HFF-Myc (cell line): ENCODE data around the gene SORCS2.
A peak's percentile ranks its signal among the peaks of the same experiment; 100 is the strongest.

Experiments
- DNase-seq: peaks from one replicate; pipeline ENCODE4 v3.0.0-alpha.2; 2011; ENCODE audit warnings: low read depth; ENCODE audit errors: extremely low read depth
- H3K4me3 ChIP-seq: replicated peaks from 2 replicates; pipeline ENCODE4 v1.5.1; 2011; ENCODE audit warnings: low read depth, mild to moderate bottlenecking, control low read depth, low read length
- TF ChIP-seq, protein P1 (sequence below): IDR thresholded peaks from 2 replicates; pipeline ENCODE4 v1.5.1; 2012; ENCODE audit warnings: mild to moderate bottlenecking, low read depth, low read length, control low read depth; ENCODE audit errors: missing control alignments

Gene SORCS2

DNA sequence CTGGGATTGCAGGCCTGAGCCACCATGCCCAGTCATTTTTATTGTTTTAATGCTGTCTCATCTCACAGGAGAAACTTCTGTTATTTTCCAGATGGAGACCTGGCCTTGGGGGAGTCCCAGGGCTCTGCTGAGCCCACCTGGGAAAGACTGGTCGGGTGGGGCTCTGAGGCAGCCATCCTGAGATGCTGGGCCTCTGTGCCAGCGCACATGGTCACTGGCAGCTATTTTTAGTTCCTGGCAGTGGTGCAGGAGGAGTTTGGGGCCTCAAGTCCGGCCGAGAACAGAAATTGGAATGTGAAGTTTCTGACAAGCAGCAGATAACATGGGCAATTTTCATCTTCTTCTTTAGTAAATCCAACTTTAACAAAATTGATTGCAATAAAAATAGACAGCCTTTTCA is 44.5 kb downstream of the SORCS2 start:
- TF ChIP-seq, protein P1, sequence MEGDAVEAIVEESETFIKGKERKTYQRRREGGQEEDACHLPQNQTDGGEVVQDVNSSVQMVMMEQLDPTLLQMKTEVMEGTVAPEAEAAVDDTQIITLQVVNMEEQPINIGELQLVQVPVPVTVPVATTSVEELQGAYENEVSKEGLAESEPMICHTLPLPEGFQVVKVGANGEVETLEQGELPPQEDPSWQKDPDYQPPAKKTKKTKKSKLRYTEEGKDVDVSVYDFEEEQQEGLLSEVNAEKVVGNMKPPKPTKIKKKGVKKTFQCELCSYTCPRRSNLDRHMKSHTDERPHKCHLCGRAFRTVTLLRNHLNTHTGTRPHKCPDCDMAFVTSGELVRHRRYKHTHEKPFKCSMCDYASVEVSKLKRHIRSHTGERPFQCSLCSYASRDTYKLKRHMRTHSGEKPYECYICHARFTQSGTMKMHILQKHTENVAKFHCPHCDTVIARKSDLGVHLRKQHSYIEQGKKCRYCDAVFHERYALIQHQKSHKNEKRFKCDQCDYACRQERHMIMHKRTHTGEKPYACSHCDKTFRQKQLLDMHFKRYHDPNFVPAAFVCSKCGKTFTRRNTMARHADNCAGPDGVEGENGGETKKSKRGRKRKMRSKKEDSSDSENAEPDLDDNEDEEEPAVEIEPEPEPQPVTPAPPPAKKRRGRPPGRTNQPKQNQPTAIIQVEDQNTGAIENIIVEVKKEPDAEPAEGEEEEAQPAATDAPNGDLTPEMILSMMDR = no peak
- no peak overlapping the region for H3K4me3 ChIP-seq
- no peak for DNase-seq

DNA sequence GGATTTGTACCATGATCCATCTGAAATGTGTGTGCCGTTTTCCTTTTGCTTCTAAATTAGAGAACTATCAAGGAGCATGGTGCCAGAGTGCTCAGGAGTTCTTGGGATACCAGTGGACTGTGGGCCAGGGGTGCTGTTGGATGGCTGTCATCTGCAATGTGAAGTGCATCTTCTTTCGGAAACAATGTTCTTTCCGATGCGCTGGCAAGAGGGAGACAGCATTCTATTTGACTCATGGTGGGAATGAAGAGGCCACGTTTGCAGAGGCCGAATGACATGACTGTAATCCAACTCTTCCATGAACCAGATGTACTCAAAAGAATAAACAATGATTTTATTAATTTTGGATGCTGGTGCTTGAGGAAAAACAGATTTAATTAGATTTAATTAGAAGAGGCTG is 45.5 kb downstream of the SORCS2 start:
- DNase-seq = no peak
- no peak overlapping the region for H3K4me3 ChIP-seq
- TF ChIP-seq, protein P1 = no peak

DNA sequence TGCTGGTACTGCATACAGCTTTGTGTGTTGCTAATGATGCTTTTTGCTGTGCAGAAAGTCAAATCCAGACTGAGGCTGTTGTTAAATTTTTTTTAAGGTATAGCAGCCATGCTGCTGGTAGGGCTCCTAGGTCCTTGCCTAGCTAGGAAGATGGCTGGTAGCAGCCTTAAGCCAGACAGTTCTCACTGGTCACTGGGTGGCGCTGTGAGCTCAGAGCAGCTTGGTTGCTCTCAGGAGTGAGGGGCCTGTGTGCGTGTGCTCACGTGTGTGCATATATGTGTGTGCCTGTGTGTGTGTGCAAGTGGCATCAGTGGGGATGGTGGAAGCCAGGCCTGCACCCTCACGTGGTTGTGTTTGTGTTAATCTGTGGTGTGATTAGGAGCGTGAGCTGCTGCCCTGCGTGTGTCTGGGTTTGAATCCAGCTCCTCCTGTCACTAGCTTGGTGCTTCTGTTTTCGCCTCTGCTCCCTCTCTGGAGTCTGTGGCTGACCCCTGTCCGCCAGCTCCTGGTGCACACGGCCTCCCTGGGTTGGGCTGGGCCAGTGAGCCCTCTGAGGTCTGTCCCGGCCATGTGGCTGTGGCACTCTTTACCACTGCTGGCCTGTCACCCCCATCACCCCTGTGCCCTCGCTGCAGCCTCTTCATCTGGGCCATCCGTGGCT is 46.1 kb downstream of the SORCS2 start:
- TF ChIP-seq, protein P1 = peak; percentile 39
- H3K4me3 ChIP-seq = no peak overlapping the region
- no peak for DNase-seq

DNA sequence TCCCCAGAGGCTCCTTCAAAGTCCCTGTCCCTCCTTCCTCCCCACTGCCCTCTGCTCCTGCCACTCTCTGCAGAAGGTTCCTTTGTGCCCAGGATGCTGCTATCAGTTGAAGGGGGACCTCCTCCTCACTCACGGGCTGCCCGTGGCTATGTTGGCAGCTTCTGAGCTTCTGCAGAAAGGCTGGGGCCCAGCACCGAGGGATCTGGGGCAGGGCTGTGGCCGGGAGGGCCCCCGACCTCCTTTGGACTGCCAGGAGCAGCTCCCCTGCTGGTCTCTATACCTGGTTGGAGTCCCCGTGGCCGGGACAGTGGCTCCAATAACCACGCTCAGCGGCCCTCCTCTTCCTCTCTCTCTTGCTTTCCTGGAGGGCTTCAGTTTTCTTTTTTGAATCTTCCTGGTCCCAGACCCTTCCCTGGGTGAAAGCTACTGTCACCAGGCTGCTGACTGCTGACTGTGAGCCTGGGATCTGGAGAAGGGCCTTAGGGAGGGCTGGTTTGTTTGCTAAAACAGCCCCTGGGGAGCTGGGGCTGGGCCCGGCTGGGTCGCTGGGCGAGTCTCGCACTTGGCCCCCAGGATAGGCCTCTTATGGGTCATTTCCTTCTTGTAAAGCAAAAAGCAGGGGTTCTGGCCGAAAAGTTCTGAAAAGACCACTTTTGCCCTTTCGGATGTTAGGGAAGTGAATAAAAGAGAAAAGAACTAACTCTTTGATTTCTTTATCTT is 46.9 kb downstream of the SORCS2 start:
- TF ChIP-seq, protein P1 = no peak
- no peak overlapping the region for H3K4me3 ChIP-seq
- DNase-seq = no peak

DNA sequence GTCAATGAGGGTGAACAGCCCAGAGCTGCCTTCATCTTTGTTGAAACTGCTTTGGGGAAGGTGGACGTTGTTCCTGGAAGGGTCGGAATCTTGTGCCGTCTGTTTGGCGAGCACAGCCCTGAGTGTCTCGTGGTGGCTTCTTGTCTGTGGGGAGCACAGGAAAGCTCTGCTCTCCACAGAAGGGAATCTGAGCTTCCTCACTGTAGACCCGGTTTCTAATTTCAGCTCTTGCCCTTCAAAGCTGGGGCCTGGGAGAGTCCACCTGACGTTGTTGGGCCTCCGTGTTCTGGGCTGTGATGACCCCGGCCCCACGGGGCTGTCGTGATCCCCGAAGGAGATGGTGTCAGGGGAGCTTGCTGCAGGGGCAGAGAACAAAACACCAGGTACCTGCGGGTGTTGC is 47.5 kb downstream of the SORCS2 start:
- H3K4me3 ChIP-seq = no peak overlapping the region
- no peak for DNase-seq
- TF ChIP-seq, protein P1 = no peak

DNA sequence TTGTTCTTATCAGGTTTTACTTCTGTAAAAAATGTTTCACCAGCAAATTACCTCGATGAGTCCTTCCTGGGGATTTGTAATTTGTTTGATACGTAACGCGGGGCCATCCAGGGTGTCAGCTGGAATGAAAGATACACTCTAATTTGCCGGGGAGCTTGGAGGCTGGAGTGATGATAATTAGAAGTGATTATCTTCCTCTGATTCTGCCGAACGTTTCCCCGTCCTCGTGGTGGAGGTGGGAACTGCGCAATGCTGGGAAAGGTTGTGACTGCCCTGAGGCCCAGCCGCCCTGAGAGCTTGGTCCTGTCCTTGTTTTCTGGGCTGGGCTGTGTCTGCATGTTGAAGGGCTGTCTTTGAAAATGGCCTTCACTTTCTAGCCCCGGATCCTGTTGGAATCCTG is 48.0 kb downstream of the SORCS2 start:
- TF ChIP-seq, protein P1 = no peak
- H3K4me3 ChIP-seq = no peak overlapping the region
- no peak for DNase-seq
